ENCODE measurements around the gene GPX4. TPM values are rescaled to one million over a fixed set of nuclear protein-coding genes. Genes with fewer than 3 reads are reported as not detected.

Gene GPX4
- total and polyA plus RNA-seq, 3 donors from 2014 or later: 1,153 to 1,893 (median 1,773) TPM

DNA sequence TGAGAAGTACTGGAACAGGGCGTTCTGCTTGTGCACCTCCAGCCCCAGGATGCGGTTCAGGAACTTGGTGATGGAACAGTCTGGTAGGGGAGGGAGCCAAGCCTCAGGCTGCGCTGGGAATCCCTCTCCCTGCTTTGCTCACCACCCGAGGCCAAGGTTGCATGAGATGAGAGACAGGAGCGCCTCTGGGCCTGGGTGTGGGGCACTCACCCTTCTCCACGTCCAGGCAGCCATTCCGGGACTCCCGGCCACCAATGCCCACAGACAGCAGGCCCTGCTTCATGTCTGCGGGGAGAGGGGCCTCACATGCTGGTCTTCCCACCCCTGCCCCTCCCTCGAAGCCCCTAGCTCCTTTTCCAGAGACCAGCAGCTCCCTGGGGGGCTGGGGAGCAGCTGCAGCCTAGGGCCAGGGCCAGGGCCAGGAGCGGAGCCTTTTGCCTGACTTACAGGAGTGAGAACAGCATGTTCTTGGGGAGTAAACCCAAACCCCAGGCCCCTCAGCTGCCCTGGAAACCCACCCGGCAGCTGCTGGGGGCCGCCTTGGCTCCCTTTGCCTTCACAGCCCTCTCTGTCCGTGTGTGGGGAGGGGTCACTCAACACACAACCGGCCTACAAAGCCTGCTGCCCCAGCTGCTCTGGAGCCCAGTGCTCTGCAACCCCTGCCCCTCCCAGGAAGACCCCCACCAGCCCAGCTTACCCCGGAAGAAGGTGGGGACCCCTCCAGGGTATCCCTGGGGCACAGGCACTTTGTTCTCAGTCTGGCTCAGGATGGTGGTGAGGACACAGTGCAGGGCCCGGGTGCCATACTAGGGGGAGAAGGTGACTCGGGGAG lies 7.2 kb downstream of the GPX4 start:
- Histone ChIP-seq H3K9me3 (no peaks in the 10 kb centered on the region), H3K4me3 (no peak overlapping the region), H3K36me3 (ENCODE audit: low read depth, missing control alignments) (no peaks in the 10 kb centered on the region), H3K27ac (peak overlapping the region; percentile 59 to 86), H3K4me1 (peaks cover 36% of the 10 kb centered on the region), H3K27me3 (no peaks in the 10 kb centered on the region)
- 43 to 50% methylated on average over 14 to 18 of the region's 18 CpGs for WGBS, 2 donors
- intact Hi-C loops (cut with DNase I; ENCODE audit: low total_unique reads): loop anchor here (5.0 kb wide), 1 partner anchor 61 kb away; the partner anchor contains the start of gene SBNO2
- TF ChIP-seq, protein P1, sequence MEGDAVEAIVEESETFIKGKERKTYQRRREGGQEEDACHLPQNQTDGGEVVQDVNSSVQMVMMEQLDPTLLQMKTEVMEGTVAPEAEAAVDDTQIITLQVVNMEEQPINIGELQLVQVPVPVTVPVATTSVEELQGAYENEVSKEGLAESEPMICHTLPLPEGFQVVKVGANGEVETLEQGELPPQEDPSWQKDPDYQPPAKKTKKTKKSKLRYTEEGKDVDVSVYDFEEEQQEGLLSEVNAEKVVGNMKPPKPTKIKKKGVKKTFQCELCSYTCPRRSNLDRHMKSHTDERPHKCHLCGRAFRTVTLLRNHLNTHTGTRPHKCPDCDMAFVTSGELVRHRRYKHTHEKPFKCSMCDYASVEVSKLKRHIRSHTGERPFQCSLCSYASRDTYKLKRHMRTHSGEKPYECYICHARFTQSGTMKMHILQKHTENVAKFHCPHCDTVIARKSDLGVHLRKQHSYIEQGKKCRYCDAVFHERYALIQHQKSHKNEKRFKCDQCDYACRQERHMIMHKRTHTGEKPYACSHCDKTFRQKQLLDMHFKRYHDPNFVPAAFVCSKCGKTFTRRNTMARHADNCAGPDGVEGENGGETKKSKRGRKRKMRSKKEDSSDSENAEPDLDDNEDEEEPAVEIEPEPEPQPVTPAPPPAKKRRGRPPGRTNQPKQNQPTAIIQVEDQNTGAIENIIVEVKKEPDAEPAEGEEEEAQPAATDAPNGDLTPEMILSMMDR (IDR thresholded peaks at IDR 0.05): no peak
- no peak for TF ChIP-seq POLR2A (IDR thresholded peaks at IDR 0.05)
- peak; percentile 61 for DNase-seq

DNA sequence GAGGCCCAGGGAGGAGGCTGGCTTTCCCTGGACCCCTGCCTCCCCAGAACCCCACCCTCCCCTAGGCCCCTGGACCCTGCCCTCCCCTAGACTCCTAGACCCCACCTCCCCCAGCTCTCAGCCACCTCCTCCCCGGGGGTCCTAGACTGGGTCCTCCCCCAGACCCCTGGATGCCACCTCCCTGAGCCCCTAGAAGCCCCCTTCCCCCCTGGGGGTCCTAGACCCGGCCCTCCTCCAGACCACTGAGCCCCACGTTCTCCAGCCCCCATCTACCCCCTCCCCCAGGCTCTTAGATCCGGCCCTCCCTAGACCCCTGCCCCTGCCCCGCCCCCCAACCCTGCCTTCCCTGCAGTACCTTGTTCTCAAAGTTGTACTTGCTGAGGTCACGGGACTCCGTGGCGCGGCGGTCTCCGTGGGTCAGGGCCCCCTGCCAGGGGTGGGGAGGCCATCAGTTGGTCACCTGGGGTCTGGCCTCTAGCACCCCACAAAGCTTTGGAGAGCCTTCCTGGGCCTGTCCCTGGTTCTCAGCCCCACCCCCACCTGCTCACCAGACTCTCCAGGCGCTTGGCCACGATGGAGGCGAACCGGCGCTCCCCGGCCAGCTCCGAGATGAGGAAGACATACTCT lies 8.0 kb downstream of the GPX4 start:
- no peaks in the 10 kb centered on the region for H3K27me3 ChIP-seq
- no peaks in the 10 kb centered on the region for H3K9me3 ChIP-seq
- H3K36me3 ChIP-seq (ENCODE audit: low read depth, missing control alignments): no peaks in the 10 kb centered on the region
- no peak for TF ChIP-seq POLR2A (IDR thresholded peaks at IDR 0.05)
- TF ChIP-seq, protein P1 (IDR thresholded peaks at IDR 0.05): no peak
- no peak for DNase-seq
- H3K4me1 ChIP-seq: peaks cover 35% of the 10 kb centered on the region
- peak overlapping the region in 1 of 2 donors; percentile 23 for H3K4me3 ChIP-seq
- intact Hi-C loops (cut with DNase I; ENCODE audit: low total_unique reads): loop anchor here (5.0 kb wide), 1 partner anchor 61 kb away; the partner anchor contains the start of gene SBNO2
- 61 to 68% methylated on average over 4 to 17 of the region's 18 CpGs for WGBS, 2 donors
- peak overlapping the region; percentile 59 to 86 for H3K27ac ChIP-seq

DNA sequence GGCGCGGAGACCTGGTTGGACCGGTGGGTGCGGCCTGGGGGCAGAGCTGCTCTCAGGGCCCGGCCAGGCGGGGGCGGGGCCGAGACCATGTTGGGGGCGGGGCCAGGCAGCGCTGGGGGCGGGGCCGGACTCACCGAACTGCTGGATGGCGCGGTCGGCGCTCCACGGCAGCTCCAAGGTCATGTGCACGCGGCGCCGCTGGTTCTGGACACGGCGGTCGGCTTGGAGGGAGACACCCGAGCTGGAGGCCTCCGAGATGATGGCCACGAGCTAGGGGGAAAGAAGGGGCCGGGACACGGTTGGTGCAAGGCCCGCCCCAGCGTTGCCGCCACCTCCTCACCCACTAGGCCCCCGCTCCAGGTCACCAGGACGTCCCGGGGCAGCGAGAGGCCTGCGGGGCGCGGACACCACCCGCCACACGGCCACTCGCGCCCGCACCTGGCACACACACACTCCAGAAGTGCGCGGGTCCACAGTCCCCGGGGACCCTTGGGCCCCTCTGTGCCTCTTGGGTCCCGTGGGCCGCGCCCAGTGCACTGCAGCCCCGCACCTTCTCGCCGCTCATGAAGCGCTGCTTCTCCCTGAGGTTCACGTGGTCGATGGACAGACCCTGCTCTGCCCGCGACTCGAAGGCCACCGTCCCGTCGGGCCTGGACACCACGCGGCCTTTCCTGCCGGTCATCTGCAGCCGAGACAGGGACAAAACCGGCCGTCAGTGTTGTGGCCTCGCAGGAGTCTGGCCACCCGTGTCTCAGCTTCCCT lies 8.7 kb downstream of the GPX4 start:
- peak overlapping the region; percentile 59 to 86 for H3K27ac ChIP-seq
- intact Hi-C loops (cut with DNase I; ENCODE audit: low total_unique reads): loop anchor here (5.0 kb wide), 1 partner anchor 60 kb away; the partner anchor contains the start of gene SBNO2
- WGBS, 2 donors: 53 to 75% methylated on average over 9 to 71 of the region's 71 CpGs
- peaks cover 35% of the 10 kb centered on the region for H3K4me1 ChIP-seq
- H3K36me3 ChIP-seq (ENCODE audit: low read depth, missing control alignments): no peaks in the 10 kb centered on the region
- H3K9me3 ChIP-seq: no peaks in the 10 kb centered on the region
- no peaks in the 10 kb centered on the region for H3K27me3 ChIP-seq
- peak overlapping the region in 1 of 2 donors; percentile 23 for H3K4me3 ChIP-seq
- DNase-seq: peak; percentile 88
- TF ChIP-seq POLR2A (IDR thresholded peaks at IDR 0.05): no peak
- TF ChIP-seq, protein P1 (IDR thresholded peaks at IDR 0.05): no peak

DNA sequence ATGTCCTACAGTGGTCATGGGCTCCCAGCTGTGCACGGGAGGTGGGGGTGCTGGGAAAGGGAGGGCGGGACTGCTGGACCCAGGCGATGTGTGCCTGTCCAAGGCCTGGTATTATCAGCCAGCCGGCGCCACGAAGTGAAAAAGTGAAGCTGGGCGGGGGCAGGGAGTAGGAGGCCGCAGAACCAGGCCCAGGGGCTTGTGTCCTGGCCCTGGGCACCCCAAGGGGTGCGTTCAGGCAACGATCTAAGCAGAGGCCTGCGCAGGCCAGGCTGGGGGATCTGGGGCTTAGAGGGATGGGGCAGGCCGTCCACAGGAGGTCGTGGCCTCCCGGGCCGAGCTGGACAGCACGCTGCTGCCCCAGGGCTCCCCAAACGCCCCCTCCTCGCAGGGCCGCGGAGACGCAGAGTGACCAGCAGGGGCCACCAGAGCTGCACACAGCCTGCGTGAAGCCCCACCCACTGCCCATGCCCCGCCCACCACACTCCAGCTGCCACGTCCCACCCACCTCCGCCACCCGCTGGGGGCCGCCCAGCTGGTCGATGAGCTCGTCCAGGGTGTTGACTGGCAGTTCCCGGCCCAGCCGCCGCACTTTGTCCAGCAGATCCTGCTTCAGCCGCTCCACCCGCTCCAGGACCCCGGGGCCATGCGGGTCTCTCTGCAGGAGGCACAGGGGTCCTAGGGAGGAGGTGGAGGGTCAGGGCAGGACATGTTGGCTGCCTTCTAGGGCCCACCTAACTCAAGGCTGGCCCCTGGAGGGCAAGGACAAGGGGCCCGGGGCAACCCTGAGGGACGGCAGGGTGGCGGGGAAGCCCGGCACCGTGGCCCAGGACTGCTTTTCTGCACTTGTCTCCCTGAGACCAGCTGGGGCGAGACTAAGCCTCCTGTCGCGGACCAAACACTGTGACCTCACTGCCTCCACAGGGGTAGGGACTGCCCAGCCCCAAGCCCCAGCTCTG lies 9.5 kb downstream of the GPX4 start:
- Histone ChIP-seq H3K4me3 (no peak overlapping the region), H3K4me1 (peaks cover 35% of the 10 kb centered on the region), H3K36me3 (ENCODE audit: low read depth, missing control alignments) (no peaks in the 10 kb centered on the region), H3K9me3 (no peaks in the 10 kb centered on the region), H3K27me3 (no peaks in the 10 kb centered on the region), H3K27ac (peak overlapping the region; percentile 59 to 86)
- TF ChIP-seq POLR2A (IDR thresholded peaks at IDR 0.05): no peak
- TF ChIP-seq, protein P1 (IDR thresholded peaks at IDR 0.05): peak; percentile 81 to 84 (median 84)
- intact Hi-C loops (cut with DNase I; ENCODE audit: low total_unique reads): loop anchor here (5.0 kb wide), 1 partner anchor 59 kb away; the partner anchor contains the start of gene SBNO2
- WGBS, 2 donors: 38 to 58% methylated on average over 15 to 36 of the region's 44 CpGs
- peak; percentile 96 for DNase-seq

All from testis (tissue), 3 donors.